Midbrain (tissue), 1 donor: ENCODE data around the gene SHISAL1.

Experiments used
- DNase-seq: peaks from one replicate; lab custom pipeline; 2025; lab: John Stamatoyannopoulos, UW

Gene SHISAL1

DNA sequence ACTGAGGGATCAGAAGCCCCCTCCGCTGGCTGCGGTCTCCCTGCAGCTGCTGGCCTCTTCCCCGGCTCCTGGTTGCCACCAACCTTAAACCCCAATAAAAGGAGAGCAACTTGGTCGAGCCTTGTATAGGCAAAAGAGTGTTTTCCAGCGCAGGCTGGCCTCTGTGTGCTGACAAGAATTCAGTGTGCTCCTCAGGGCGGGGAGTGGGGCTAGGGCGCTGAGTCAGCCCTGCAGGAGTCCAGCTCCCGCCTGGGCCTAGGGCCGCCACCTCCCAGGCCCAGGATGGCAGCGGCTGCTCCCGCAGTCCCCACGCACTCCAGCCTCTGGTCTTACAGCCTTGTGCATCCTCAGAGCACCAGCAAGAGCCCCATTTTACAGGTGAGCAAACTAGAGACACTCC is at the start of gene SHISAL1:
Gene SHISAL1 (minus strand): TSS at position 186 of the 400 bp plus-strand sequence. CDS start 12,006 bp downstream, outside the sequence.
- no peak for DNase-seq

DNA sequence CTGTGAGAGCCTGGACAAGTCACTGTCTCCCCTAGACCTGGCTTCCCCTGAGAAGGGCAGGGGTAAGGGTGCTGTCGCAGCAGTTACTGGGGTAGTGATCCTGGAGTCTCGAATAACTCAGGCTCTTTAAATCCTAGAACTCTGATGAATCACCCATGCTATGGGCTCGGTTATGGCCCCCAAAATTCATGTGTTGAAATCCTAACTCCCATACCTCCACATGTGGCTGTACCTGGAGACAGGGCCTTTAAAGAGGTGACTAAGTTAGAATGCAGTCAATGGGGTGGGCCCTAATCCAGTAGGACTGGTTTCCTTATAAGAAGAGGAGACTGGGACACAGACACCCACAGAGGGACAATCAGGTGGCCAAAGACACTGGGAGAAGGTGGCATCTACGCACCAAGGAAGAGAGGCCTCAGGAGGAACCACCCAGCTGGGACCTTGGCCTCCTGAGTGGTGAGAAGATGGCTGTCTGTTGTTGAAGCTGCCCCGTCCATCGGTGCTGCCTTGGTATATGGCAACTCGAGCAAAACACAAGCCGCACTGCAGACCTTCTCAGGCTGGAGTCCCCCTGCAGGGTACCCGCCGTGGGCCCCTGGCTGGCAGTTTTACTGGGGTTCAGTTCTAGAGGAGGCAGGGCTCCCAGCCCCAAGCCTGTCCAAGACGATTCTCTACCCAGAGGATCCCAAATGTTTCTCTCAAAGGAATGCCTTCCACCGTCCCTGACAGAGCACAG is 48.8 kb upstream of the SHISAL1 start:
- no peak for DNase-seq

DNA sequence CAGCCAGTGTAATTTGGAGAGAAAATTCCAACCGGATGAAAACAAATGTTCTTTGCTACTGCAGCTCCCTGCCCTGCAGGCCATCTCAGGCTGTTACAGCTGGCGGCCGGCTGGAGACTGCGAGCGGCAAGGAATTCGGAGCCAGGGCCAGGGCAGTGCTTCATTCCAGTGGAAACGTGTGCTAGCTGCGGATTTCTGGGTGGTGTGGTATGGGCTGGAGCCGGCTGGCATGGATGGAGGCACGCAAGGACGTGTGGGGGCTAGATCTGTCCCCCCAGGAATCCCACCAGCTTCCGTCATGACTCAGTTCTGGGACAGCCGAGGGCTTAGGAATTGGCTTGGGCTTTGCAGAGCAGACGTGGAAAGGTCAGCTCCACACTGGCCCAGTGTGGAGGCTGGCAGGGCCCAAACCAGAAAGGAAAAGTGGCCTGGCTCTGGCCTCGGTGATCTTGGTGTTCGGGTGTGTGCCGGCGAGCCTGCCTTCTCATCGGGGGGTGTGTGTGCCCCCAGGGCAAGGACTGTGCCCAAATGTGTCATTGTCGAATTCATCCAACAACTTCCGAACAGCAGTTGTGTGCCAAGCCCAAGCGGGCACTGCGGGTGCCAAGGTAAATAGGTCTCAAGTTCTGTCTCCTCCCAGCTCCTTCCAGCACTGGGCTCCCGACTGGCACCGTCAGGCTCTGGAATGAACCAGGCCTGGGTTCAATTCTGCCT is 48.1 kb upstream of the SHISAL1 start:
- DNase-seq = no peak

DNA sequence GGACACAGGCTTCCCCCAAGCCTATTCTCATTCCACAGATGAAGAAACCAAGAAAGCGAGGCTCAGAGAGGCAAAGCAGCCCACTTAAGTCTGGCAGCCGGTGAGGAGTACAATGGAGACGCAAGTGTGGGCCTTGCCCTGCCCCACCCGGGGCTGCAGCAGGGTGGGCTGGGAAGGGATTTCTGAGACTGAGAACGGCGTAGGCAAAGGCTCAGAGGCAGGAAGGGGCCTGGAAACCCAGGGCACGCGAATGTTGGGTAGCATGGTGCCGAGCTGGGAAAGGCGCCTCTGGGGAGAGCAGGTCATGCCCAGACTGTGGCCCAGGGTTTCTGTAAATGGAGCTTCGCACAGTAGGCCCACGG is 47.5 kb upstream of the SHISAL1 start:
- DNase-seq = no peak

DNA sequence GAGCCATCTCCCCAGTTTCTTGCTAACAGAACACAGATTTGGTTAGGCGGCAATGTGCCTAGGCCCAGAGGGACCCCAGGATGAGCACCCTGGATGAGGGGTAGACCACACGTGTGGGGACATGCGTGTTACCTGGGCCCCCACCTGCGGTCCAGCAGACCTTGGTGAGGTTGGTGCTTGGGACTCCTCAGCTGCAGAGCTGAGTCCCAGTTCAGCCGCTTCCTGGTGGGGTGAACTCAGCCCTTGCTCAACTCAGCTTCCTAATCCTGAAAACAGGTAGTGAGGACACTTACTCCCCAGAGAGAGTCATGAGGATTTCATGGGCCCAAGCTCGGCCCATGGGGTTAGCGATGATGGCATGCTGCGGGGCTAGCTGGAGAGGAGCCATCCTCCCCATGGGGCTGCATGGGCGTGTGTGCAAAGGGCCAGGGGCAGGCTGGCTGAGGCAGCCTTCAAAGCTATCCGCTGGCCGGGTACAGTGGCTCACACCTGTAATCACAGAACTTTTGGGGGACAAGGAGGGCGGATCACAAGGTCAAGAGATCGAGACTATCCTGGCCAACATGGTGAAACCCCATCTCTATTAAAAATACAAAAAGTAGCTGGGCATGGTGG is 46.9 kb upstream of the SHISAL1 start:
- DNase-seq = no peak

DNA sequence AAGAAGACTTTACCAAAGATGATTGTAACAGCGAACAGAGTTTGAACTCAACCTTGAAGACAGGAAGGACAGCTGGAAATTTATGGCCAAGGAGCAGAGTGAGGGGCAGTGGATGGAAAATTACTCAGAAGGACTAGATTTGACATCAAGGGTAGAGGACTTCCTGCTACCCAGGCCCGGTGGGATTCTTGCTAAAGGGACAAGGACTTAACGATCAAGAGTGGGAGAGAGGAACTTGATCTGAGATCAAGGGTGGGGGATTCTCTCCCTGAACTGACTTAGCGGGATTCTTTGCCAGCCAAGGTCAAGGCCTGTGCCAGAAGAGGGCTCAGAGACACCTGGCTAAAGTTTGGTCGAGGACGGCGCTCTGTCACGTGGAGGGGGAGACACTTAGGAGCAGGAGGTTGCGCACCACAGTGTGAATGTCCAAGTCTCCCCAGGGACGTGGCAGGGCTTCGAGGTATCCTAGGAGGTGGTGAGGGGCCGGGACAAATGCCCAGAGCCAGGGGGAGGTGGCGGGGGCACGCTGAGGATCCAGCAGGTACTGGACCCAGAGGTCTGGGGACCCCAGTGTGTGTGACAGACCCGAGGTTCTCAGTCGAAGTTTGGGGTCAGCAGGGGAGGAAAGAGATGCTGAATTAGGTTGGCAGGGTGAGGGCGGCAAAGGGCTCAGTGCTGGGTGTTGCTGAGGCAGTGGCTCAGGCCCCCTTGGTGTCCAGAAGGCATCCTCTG is 46.1 kb upstream of the SHISAL1 start:
- DNase-seq = no peak

DNA sequence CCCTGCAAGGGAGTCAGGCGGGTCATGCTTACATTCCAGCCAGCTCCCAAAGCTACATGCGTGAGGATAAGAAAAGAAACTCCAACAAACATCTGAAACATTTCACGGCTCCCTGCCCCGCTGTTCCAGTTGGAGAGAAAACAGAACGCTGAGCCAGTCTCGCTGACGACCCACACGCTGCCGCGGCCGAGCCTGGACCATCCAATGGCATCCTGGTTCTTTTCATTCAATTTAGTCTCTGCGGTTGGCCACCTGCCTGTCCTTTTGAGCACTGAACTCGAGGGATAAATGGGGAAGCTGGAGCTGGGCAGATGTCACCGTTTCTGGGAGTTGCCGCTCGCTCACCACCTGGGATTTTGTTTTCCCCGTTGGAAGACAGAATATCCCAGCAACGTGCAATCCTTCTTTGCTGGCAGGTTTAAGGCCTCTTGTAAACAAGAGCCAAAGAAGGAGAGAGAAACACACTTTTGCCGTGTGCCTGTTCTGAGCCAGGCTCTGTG is 45.3 kb upstream of the SHISAL1 start:
- peak; percentile 44 for DNase-seq

DNA sequence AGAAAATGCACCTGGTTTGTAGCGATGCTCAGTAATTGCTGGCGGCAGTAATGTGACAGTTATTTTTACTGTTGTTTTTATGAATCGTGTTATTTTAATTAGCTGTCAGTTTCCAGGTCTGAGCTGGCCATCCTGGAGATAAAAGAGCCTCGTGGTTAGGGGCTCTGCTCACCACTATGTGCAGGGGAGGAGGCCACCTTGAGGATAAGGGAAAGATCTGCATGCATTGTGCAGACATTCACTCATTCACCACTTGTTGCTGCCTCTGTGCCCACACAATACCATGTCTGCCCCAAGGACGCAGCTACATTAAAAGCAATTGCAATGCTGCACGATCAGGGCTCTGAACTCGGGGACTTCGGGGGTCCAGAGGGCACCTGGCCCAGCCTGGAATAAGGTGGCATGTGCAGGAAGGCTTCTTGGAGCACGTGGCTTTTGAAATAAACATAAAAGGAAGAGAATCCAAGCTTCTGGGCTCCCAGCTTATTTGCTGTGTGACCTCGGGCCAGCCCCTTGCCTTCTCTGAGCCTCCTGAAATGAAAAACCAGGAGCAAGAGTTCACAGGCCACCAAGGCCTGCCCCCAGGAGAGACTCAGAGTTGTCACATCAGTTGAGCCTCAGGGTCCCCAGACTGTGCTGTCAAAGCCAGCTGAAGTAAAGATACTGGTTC is 44.7 kb upstream of the SHISAL1 start:
- DNase-seq = no peak

DNA sequence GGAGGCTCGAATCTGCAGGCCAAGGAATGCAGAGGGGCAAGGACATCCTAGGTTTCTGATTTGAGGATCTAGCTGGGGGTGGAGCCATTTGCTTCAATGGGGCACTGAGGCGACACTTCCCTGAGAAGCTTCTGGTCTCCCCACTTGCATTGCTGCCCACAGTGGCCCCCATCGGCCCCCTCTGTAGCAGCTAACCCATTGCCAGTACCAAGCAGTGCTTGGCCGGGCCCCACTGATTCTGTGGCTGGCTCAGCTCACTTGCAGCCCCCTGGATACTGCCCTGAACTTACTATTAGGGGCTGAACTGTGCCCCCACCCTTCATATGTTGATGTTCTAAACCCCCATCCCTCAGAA is 42.9 kb upstream of the SHISAL1 start:
- no peak for DNase-seq

DNA sequence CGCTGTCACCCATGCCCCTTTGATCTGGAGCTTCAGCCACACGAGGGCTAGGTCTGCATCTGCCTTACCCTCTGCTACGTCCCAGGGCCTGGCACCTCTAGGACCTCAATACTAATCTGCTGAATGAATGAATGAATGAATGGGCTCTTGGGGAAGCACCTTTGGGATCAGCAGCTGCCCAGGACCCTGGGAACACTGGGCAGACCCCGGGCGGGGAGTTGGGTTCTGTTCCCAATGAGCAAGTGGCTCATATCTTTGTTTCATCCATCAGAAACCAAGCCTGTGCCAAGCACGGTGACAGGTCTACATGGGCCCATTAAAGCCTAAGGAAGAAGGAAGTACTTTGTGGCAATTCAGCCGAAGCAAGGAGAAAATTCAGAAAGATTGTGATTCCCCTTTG is 41.5 kb upstream of the SHISAL1 start:
- DNase-seq = no peak

DNA sequence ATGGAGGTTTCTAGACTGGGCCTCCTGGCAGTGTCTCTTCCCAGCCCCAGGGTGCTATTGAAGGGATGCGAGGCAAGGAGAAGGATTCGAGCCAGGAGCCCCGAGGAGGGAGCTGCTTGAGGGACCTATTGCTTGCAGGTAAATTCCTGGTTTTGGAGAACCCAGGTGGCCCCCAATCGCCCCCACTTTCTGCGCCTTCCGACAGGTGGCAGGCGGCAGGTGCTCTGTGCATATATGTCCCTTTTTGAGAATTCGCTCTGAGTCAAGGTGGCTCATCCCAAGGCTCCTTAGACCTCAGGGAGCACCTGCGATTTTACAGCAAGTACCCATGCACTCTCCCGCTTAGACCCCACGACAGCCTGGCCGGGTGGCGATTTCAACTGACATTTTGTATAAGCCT is 40.3 kb upstream of the SHISAL1 start:
- DNase-seq = no peak

DNA sequence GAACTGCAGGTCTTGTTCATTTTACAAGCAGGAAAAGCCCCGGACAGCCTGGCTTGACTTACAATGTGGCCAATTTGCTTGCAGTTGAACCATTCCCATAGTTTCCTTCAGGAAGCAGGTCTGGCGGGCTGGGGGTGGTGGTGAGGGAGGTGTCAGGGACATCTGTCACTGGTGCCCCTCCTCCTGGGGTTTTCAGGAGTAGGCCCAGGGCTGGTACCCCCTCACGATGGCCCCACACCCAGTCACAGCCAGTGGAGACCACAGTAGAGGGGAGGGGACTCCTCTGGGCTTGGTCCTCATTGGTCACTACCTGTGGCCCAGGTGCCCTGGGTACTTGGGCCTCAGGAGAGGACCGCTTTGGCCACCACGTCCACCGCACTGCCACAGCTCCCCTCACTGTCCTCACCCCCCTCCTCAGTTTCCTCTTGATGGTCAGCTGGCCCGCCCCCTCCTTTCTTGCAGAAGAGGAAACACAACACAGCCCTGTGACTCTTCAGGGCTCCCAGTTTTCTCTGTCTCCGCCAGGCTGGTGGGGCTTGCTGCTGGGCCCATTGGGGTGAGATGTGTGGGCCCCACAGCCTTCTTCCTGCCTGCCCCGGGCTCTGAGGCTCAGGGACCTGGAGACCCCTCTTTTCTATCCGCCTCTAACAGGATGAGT is 39.8 kb upstream of the SHISAL1 start:
- no peak for DNase-seq

DNA sequence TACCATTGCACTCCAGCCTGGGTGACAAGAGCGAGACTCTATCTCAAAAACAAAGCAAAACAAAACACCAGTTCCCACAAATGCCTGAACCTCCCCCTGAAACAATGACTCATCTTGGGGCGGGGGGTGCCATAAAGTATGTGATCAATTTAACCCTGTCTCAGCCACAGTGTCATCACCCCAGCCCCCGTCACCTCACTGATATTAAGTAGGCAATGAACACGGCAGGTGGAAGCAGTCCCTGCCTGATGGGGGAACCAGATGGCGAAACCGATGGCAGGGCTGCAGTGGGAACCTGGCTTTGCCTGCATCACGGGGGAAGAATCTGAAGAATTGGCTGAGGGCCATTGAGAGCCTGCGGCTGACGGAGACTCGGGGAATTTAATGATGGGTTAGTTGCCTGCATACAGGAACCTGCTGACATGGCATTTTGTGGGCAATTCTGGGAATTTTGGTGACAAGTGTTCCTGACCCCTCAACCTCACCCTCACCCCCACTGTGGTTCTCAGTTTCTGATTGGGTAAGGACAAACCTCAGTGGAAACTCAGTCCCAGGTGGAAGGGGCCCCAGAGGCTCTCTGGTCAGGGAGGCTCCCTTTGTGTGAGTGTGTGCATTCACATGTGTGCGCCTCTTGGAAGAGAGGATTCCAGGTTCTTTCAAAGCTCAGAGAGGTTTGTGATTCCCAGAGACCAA is 39.1 kb upstream of the SHISAL1 start:
- no peak for DNase-seq

DNA sequence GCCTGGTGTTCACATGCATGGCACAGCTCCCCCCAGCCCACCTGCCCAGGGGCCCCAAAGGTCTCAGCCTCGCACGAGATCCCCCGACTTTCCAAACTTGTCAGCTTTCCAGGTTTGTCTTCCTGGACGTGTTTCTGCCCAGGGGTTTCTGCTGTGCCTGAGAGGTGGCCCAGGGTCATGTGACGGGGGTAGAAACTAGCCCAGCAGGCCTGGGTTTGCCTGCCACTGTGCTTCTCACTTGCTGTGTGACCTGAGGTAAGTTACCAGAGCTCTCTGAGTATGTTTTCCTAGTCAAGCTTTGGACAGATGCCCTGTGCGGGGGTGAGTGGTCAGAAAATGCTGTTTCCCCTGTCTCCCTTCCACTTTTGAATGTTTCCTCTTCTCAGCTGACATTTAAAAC is 38.3 kb upstream of the SHISAL1 start:
- no peak for DNase-seq

DNA sequence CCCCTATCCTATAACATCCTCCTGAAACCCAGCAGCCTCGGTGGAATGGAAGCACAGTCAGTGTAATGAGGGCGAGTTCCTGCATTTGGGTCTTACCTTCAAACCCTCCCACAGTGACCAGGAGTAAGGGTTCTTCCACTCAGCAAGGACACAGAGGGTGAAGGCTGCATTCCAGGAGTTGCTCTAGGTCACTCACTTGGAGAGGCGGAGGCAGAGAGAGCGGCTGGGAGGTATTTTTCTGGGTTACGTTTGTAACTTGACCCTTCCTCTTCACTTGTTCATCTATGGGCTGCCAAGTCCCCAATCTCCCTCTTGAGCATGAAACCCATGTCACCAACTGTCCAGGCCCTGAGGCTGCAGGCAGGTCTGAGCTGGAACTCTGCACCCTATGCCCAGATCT is 36.8 kb upstream of the SHISAL1 start:
- DNase-seq = no peak

DNA sequence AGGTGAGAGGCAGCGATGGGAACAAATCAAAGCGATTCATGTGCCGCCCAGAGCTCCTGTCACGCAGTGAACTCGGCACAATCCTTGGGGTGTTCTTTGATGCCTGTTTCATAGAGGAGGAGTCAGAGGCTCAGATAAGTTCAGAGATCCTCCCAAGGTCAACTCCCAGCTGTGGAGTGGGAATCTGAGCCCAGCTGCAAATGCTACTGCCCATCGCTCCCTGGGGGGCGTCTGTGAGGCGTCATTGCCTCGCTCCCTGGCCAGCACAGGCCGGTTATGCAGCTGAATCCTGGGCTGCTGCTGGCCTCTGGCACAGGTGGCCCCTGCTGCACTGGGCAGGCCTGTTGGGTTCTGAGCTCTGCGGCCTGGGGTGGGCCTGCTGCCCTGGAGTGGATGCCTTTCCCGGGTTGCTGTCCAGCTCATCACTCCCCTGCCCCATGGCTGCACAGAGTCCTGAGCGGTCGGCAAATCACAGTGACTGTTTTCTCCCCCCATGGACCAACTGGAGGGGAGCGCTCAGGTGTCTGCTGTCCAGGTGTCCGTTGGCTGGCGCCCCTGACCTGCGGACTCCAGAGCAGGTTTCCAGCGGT is 36.3 kb upstream of the SHISAL1 start:
- DNase-seq = no peak

DNA sequence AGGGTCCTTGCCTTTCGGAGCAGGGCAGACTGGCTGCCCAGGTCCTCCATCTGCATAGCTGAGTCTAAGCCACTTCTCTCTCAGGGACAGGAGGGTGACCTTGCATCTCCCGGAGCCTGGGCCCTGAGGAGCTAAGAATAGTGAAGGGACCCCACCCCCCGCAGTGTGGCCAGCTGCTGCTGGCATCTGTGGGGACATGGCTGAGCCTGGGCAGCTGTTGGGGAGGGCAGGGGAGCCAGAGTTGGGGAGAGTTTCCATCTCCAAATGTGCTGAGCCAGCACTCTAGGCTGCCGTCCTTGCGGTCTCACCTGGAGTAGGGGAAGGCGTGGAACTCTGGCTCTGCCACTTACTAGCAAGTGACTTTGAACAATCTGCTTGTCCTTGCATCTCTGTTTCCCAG is 34.8 kb upstream of the SHISAL1 start:
- DNase-seq = no peak

DNA sequence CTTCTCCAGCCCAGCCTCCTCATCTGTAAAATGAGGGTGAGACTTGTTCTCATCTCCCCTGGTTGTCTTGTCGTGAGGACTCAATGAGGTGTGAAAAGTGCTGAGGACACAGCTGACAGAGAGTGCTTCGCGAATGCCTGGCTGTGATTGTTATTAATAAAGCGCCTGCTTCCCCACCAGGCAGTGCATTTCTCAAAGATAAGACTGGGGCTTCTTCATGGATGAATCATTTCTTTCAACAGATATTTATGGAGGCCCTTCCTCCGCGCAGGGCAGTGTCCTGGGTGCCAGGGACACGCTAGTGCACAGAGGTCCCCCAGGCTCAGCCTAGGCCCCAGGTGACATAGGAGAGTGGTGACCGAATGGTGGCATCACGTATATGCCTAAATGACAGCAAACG is 34.3 kb upstream of the SHISAL1 start:
- DNase-seq = no peak

DNA sequence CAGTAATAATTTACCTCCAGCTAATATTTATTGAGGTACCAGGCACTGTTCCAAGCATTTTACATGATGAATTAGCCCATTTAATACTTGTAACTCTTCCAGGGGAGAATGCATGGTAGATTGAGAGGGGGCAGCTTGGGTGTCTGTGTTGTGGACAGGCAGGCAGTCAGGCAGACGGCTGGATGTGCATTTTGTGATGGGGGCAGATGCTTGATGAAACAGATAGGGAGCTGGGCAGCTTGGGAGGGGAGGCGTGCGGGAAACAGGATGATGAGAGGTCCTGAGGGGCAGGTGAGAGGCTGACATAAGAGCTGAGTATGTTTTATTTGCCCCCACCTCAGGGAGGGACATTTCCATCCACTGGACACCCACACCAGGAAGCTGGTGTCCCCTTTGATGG is 33.1 kb upstream of the SHISAL1 start:
- DNase-seq = no peak

DNA sequence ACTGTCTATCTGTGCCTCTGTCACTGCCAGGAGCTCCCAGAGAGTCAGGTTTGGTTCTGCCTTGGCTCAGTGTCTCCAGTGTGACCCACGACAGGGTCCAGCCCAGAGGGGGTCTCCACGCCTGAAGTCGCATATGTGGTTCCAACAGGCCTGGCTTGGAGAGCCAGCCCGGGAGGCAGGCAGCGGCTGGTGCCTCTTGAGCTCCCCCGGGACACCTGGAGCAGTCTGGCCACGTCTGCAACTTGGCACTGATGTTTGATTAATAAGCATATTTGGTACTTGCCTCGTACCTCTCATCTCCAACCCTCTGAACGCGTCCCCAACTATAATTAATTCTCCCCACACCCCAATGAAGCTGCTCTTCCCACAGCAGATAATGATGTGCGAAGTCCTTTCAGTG is 31.7 kb upstream of the SHISAL1 start:
- DNase-seq = no peak
